Vagina (tissue), 2 donors: Measurements from ENCODE around the gene SCAF1. TPM values are rescaled to one million over a fixed set of nuclear protein-coding genes. Genes with fewer than 3 reads are reported as not detected.

Source experiments
- DNase-seq, 2 donors: peaks; one replicate each; pipeline ENCODE4 v3.0.0-alpha.2; 2017; ENCODE audit errors: extremely low spot score in 2 of 2
- H3K27ac ChIP-seq: fragments of 200-600 bp; sonication (generic); one replicate; pipeline ENCODE4 v1.5.1; 2019
- H3K27me3 ChIP-seq: fragments of 200-600 bp; sonication (generic); one replicate; pipeline ENCODE4 v1.5.1; 2019
- H3K36me3 ChIP-seq, 2 donors: fragments of 200-600 bp; sonication (generic); one replicate each; pipeline ENCODE4 v1.5.1; 2017 to 2019
- H3K4me1 ChIP-seq: fragments of 200-600 bp; sonication (generic); one replicate; pipeline ENCODE4 v1.5.1; 2019
- H3K4me3 ChIP-seq, 2 donors: fragments of 200-600 bp; sonication (generic); 1 replicate in 1 of 2; 2 replicates in 1 of 2; pipeline ENCODE4 v1.5.1; 2016 to 2019
- H3K9me3 ChIP-seq: fragments of 200-600 bp; sonication (generic); one replicate; pipeline ENCODE4 v1.5.1; 2019
- POLR2A ChIP-seq, 2 donors: fragments of 450-650 bp; IDR thresholded peaks; one replicate each; pipeline ENCODE4 v1.6.1; 2017; ENCODE audit warnings: antibody characterized with exemption in 2 of 2, mild to moderate bottlenecking in 2 of 2, moderate library complexity in 2 of 2
- POLR2AphosphoS5 ChIP-seq, 2 donors: sonication (generic); formaldehyde crosslinking; IDR thresholded peaks; one replicate each; pipeline ENCODE4 v1.9.0; 2017; ENCODE audit warnings: antibody characterized with exemption in 2 of 2, mild to moderate bottlenecking in 2 of 2, low read depth in 1 of 2; ENCODE audit not compliant: insufficient read depth in 1 of 2
- intact Hi-C: fragments of 100-400 bp; cut with DNase I; formaldehyde crosslinking; loops from one replicate; pipeline ENCODE4 v1.15.1; 2023
- total RNA-seq: library from RNA; depleted of rRNA; stranded (reverse); fragments of >200 nt; gene quantifications from one replicate; pipeline ENCODE4 v1.2.3, GENCODE V29; 2016
- TF ChIP-seq, protein P1 (sequence below), 3 experiments: fragments of 450-650 bp in 2 of 3; fragments of 200-600 bp in 1 of 3; sonication (generic) in 1 of 3; IDR thresholded peaks; one replicate each; pipeline ENCODE4 v1.5.1; 2017 to 2019; ENCODE audit warnings: antibody characterized with exemption in 3 of 3, mild to moderate bottlenecking in 2 of 3, moderate library complexity in 2 of 3

The SCAF1 gene
- total RNA-seq, 1 donor from 2014 or later: 20.4 TPM

DNA sequence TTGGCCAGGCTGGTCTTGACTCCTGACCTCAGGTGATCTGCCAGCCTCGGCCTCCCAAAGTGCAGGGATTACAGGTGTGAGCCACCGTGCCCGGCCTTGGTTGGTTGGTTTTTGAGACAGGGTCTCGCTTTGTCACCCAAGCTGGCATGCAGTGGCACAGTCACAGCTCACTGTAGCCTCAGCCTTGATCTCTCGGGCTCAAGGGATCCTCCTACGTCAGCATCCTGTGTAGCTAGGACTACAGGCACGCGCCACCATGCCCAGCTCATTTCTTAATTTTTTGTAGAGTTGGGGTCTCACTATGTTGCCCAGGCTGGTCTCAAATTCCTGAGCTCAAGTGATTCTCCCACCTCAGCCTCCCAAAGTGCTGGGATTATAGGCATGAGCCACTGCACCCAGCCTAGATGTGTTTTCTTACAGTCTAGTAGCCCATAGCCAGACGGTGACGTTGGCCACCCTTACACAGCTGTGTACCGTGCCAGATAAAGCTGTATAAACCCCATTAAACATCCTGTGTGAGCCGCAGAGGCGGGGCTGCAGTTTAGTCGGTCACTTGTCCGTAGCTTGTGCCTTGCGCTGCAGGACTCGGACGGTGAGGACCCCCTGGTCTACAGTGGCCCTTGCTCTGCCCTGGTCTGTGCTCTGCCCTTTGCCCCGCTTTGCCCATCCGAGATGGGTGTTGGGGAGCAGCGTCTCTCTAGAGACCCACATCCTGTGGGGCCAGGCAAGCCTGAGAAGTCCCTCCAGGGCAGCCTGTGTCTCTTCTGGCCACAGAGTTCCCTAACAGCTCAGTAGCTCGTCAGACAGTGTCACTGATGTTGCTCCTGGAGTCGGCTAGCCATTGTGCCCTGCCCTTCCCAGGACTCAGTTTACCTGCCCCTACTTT, 13.8 kb downstream of the SCAF1 start:
- Histone ChIP-seq H3K4me3 (no peak overlapping the region), H3K36me3 (peaks cover 4 to 93% of the 10 kb centered on the region in 2 donors)

DNA sequence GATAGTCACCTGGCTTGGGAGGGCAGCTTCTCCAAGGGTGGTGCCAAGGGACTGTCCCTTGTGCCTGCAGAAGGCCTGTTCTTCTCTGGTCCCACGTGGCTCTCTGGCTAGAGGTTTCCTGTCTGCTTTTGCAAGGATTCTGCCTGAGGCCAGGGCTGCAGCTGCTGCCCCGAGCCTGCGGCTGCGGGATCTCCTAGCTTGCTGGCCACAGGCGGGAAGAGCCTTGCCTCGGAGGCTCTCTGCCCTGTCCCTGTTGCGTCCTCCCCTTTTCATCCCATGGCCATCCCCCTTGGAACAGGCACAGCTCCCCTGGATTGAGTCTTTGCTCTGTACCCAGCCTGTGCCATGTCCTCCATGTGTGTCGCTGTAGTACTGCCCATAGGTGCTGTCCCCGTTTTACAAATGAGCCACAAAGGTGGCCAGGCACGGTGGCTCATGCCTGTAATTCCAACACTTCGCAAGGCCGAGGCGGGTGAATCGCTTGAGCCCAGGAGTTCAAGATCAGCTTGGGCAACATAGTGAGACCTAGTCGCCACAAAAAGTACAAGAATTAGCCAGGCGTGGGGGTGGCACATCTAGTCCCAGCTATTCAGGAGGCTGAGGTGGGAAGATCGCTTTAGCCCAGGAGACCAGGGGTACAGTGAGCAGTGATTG, 14.6 kb downstream of the SCAF1 start:
- DNase-seq: no peak
- Histone ChIP-seq H3K4me1 (no peaks in the 10 kb centered on the region), H3K4me3 (no peak overlapping the region), H3K27ac (no peak overlapping the region), H3K27me3 (no peaks in the 10 kb centered on the region), H3K36me3 (peaks cover 4 to 95% of the 10 kb centered on the region in 2 donors), H3K9me3 (no peaks in the 10 kb centered on the region)
- TF ChIP-seq POLR2AphosphoS5 (IDR thresholded peaks at IDR 0.05; ENCODE audit: insufficient read depth in 1 of 2, low read depth in 1 of 2) (no peak), POLR2A (IDR thresholded peaks at IDR 0.05) (no peak)
- intact Hi-C loops: no loop called here

More for the DNA sequence above, 13.8 kb downstream of the SCAF1 start:
- no peak for DNase-seq
- no peak overlapping the region for H3K27ac ChIP-seq
- TF ChIP-seq, protein P1, sequence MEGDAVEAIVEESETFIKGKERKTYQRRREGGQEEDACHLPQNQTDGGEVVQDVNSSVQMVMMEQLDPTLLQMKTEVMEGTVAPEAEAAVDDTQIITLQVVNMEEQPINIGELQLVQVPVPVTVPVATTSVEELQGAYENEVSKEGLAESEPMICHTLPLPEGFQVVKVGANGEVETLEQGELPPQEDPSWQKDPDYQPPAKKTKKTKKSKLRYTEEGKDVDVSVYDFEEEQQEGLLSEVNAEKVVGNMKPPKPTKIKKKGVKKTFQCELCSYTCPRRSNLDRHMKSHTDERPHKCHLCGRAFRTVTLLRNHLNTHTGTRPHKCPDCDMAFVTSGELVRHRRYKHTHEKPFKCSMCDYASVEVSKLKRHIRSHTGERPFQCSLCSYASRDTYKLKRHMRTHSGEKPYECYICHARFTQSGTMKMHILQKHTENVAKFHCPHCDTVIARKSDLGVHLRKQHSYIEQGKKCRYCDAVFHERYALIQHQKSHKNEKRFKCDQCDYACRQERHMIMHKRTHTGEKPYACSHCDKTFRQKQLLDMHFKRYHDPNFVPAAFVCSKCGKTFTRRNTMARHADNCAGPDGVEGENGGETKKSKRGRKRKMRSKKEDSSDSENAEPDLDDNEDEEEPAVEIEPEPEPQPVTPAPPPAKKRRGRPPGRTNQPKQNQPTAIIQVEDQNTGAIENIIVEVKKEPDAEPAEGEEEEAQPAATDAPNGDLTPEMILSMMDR (IDR thresholded peaks at IDR 0.05): no peak
- TF ChIP-seq POLR2AphosphoS5 (IDR thresholded peaks at IDR 0.05; ENCODE audit: insufficient read depth in 1 of 2, low read depth in 1 of 2) (no peak), POLR2A (IDR thresholded peaks at IDR 0.05) (no peak)
- H3K4me1 ChIP-seq: no peaks in the 10 kb centered on the region
- intact Hi-C loops: no loop called here
- no peaks in the 10 kb centered on the region for H3K27me3 ChIP-seq
- H3K9me3 ChIP-seq: no peaks in the 10 kb centered on the region

DNA sequence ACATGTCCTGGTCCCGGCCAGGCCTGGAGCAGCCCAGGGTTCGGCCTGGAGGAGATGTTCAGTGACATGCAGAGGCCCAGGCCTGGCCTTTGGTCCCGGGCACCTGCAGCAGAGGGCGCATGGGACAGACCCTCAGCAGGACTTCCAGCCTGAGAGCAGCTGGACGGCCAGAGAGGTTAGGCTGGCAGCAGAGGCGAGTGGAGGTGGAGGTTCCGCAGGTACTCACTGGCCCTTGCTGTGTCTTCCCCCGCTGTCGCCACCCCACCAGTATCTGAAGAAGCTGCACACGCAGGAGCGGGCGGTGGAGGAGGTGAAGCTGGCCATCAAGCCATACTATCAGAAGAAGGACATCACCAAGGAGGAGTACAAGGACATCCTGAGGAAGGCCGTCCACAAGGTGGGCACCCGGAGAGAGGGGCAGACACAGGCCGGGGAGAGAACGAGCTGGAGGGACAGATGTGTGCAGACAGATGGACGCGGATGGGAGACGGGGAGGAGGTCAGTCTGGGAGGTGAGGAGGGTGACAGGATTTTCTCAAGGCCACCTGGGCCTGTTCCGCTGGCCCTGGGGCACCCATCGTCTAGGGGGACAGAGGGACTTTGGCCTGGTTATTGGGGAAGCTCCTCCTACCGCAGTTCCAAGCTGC, 15.6 kb downstream of the SCAF1 start:
- TF ChIP-seq POLR2A (IDR thresholded peaks at IDR 0.05) (no peak), POLR2AphosphoS5 (IDR thresholded peaks at IDR 0.05; ENCODE audit: insufficient read depth in 1 of 2, low read depth in 1 of 2) (no peak)
- TF ChIP-seq, protein P1 (IDR thresholded peaks at IDR 0.05): no peak
- no peaks in the 10 kb centered on the region for H3K9me3 ChIP-seq
- no peaks in the 10 kb centered on the region for H3K27me3 ChIP-seq
- H3K36me3 ChIP-seq: peaks cover 4 to 100% of the 10 kb centered on the region in 2 donors
- DNase-seq: no peak
- no peaks in the 10 kb centered on the region for H3K4me1 ChIP-seq
- intact Hi-C loops: no loop called here
- H3K27ac ChIP-seq: no peak overlapping the region
- H3K4me3 ChIP-seq: no peak overlapping the region

DNA sequence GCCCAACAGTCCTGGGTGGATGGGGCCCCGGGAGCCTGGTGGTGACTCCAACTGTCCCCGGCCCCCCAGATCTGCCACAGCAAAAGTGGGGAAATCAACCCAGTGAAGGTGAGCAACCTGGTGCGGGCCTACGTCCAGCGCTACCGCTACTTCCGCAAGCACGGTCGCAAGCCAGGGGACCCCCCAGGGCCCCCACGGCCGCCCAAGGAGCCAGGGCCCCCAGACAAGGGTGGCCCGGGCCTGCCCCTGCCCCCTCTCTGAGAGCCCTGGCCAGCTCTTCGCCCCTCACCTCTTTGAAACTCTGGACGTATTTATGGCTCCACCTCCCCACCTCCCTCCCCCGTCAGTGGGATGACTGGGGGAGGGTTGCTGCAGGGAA, 16.1 kb downstream of the SCAF1 start:
- Histone ChIP-seq H3K9me3 (no peaks in the 10 kb centered on the region), H3K4me3 (no peak overlapping the region), H3K36me3 (peaks cover 4 to 98% of the 10 kb centered on the region in 2 donors), H3K27ac (no peak overlapping the region), H3K4me1 (no peaks in the 10 kb centered on the region), H3K27me3 (no peaks in the 10 kb centered on the region)
- intact Hi-C loops: no loop called here
- TF ChIP-seq POLR2AphosphoS5 (IDR thresholded peaks at IDR 0.05; ENCODE audit: insufficient read depth in 1 of 2, low read depth in 1 of 2): no peak
- TF ChIP-seq, protein P1 (IDR thresholded peaks at IDR 0.05): no peak
- no peak for TF ChIP-seq POLR2A (IDR thresholded peaks at IDR 0.05)
- DNase-seq: no peak
